Stimulated activated naive CD8-positive, alpha-beta T cell treated with anti-CD3 and anti-CD28 coated beads, Interleukin-15, Interleukin-2, amounts not matched to agents 100 ng/mL and 50 ng/mL, for 24 hours (primary cell): ENCODE data around the gene SCRT2.
"Not testable (repeated sequence)": the region's sequence is repeated elsewhere in the genome, so short reads cannot be mapped to it uniquely, and the experiment has no call there.

Source experiments
- H3K27ac Mint-ChIP-seq: one replicate; pipeline ENCODE4 v1.8.0; 2021; ENCODE audit warnings: mild to moderate bottlenecking, mixed read lengths
- H3K27me3 Mint-ChIP-seq: one replicate; pipeline ENCODE4 v1.8.0; 2021; ENCODE audit warnings: mixed read lengths
- H3K36me3 Mint-ChIP-seq: one replicate; pipeline ENCODE4 v1.8.0; 2021; ENCODE audit warnings: low read depth, mixed read lengths
- H3K4me1 Mint-ChIP-seq: one replicate; pipeline ENCODE4 v1.8.0; 2021; ENCODE audit warnings: low read depth, mixed read lengths
- H3K4me3 Mint-ChIP-seq: one replicate; pipeline ENCODE4 v1.8.0; 2021; ENCODE audit warnings: mild to moderate bottlenecking, mixed read lengths
- H3K9me3 Mint-ChIP-seq: one replicate; pipeline ENCODE4 v1.8.0; 2021; ENCODE audit warnings: mixed read lengths

SCRT2 gene

GRCh38 chr20:644692-645317, 30.8 kb downstream of the SCRT2 start:
- Mint-ChIP-seq H3K4me3 (no peak overlapping the region), H3K27me3 (peaks cover 17% of the 10 kb centered on the region), H3K27ac (no peak overlapping the region), H3K4me1 (peaks cover 14% of the 10 kb centered on the region), H3K36me3 (peaks cover 25% of the 10 kb centered on the region), H3K9me3 (no peaks in the 10 kb centered on the region)

GRCh38 chr20:642398-643174, 33.0 kb downstream of the SCRT2 start:
- Mint-ChIP-seq H3K4me3 (no peak overlapping the region), H3K4me1 (peaks cover 14% of the 10 kb centered on the region)

GRCh38 chr20:642013-642397, 33.6 kb downstream of the SCRT2 start:
- H3K4me1 Mint-ChIP-seq: peaks cover 14% of the 10 kb centered on the region

More at GRCh38 chr20:642398-643174, 33.0 kb downstream of the SCRT2 start:
- H3K36me3 Mint-ChIP-seq: peaks cover 4% of the 10 kb centered on the region
- no peaks in the 10 kb centered on the region for H3K9me3 Mint-ChIP-seq
- H3K27ac Mint-ChIP-seq: no peak overlapping the region
- peaks cover 17% of the 10 kb centered on the region for H3K27me3 Mint-ChIP-seq

GRCh38 chr20:641516-641875, 34.1 kb downstream of the SCRT2 start:
- Mint-ChIP-seq H3K27ac (peak overlapping the region; percentile 52), H3K4me3 (no peak overlapping the region), H3K4me1 (peaks cover 14% of the 10 kb centered on the region), H3K27me3 (peaks cover 17% of the 10 kb centered on the region), H3K9me3 (no peaks in the 10 kb centered on the region), H3K36me3 (no peaks in the 10 kb centered on the region)

More at GRCh38 chr20:642013-642397, 33.6 kb downstream of the SCRT2 start:
- not testable (repeated sequence) for H3K36me3 Mint-ChIP-seq, H3K9me3 Mint-ChIP-seq, H3K27ac Mint-ChIP-seq, H3K4me3 Mint-ChIP-seq
- H3K27me3 Mint-ChIP-seq: peaks cover 17% of the 10 kb centered on the region

DNA sequence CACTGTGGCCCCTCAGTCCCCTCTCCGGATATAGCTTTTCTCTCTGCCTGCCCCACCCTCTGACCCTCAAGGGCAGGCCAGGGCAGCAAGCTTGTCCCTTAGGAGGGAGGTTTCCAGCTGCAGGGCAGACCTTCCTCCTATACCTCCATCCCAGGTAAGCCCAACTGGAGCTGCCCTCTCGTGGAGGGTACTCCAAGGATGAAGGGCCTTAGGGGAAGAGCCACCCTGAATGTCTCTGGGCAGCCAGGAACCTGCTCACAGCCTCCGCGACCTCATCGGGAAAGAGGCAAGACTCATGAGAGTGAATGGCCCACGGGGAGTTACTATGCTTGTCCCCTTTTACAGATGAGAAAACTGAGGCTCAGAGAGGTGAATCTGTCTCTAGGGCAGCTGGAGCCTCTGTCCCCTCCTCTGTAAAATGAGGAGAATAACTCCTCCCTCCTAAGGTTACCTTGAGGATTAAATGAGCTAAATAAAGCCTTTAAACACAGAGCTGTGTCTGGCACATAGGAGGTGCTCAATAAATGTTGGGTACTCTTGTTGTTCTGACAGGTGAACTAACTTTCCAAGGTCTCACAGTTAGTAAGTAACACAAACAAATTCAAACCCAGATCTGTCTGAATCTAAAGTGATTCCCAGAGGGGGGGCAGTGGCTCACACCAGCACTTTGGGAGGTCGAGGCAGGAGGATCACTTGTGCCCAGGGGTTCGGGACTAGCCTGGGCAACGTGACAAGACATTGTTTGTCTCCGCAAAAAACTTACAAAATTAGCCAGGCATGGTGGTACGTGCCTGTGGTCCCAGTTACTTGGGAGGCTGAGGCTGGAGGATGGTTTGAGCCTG, 34.7 kb downstream of the SCRT2 start:
- Mint-ChIP-seq H3K9me3 (no peaks in the 10 kb centered on the region), H3K4me1 (peaks cover 14% of the 10 kb centered on the region), H3K27ac (no peak overlapping the region), H3K36me3 (no peaks in the 10 kb centered on the region), H3K4me3 (no peak overlapping the region), H3K27me3 (peaks cover 21% of the 10 kb centered on the region)

DNA sequence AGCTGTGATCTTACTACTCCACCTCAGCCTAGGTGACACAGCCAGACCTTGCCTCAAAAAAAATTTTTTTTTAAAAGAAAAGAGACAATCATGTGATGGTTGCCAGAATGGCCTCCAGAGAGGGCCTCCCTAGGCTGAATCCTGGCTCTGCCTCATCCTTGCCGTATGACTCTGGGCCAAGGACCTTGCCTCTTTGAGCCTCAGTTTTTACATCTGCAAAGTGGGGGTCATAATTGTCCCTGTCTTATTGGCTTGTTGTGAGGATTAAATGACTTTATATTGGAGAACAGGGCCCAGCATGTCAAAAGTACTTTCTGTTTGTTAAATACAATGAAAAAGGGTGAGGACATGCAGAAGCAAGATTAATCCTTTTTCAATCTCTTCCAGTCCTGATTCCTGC, 37.0 kb downstream of the SCRT2 start:
- H3K4me1 Mint-ChIP-seq: peaks cover 10% of the 10 kb centered on the region
- no peak overlapping the region for H3K27ac Mint-ChIP-seq
- H3K27me3 Mint-ChIP-seq: peaks cover 18% of the 10 kb centered on the region
- H3K9me3 Mint-ChIP-seq: no peaks in the 10 kb centered on the region
- H3K36me3 Mint-ChIP-seq: no peaks in the 10 kb centered on the region
- no peak overlapping the region for H3K4me3 Mint-ChIP-seq

DNA sequence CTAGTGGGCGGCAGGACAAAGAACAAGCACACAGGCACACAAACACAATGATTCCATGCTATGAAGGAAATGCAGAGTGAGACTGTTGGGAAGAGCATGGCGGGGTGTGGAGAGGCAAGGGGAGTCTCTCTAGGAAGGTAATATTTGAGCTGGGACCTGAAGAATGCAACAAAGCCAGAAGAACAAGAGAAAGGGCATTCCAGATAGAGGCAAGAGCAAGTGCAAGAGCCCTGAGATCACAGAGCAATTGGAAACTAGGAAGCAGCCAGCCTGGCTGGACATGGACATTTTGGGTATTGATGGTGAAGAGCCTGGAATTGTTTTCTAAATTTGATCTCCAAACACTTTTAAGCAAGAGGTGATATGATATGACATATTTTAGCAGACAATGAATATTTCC, 38.0 kb downstream of the SCRT2 start:
- H3K4me3 Mint-ChIP-seq: no peak overlapping the region
- no peak overlapping the region for H3K27ac Mint-ChIP-seq
- no peaks in the 10 kb centered on the region for H3K36me3 Mint-ChIP-seq
- H3K4me1 Mint-ChIP-seq: peaks cover 7% of the 10 kb centered on the region
- no peaks in the 10 kb centered on the region for H3K9me3 Mint-ChIP-seq
- H3K27me3 Mint-ChIP-seq: peaks cover 12% of the 10 kb centered on the region

DNA sequence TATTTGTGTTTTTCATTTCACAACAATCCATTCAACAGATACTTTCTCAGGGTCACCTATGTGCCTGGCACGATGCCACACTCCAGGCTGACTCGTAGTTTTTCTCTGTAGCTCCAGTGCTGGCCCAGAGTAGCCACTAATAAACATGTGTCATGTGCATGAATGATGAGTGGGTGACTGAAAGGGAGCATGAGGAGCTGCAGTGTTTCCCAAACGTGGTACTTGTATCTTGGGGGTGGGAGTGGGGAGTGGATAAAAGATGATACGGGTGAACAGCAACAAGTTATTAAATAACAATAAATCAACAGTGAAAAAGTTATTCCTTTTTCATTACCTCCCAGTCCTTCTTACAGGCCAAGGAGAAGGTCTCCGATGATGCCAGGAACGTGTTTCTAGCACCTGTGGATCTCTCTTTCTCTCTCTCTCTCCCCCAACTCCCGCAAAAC, 39.7 kb downstream of the SCRT2 start:
- Mint-ChIP-seq H3K4me3 (no peak overlapping the region), H3K27ac (no peak overlapping the region), H3K27me3 (peaks cover 6% of the 10 kb centered on the region), H3K36me3 (no peaks in the 10 kb centered on the region), H3K9me3 (no peaks in the 10 kb centered on the region), H3K4me1 (no peaks in the 10 kb centered on the region)

- H3K4me3 Mint-ChIP-seq: no peak overlapping the region
- H3K36me3 Mint-ChIP-seq: no peaks in the 10 kb centered on the region
- no peaks in the 10 kb centered on the region for H3K9me3 Mint-ChIP-seq
- H3K27ac Mint-ChIP-seq: no peak overlapping the region
- H3K4me1 Mint-ChIP-seq: no peaks in the 10 kb centered on the region
- peaks cover 6% of the 10 kb centered on the region for H3K27me3 Mint-ChIP-seq
These were observed 40.3 kb downstream of the SCRT2 start for GRCh38 chr20:635028-635892.

DNA sequence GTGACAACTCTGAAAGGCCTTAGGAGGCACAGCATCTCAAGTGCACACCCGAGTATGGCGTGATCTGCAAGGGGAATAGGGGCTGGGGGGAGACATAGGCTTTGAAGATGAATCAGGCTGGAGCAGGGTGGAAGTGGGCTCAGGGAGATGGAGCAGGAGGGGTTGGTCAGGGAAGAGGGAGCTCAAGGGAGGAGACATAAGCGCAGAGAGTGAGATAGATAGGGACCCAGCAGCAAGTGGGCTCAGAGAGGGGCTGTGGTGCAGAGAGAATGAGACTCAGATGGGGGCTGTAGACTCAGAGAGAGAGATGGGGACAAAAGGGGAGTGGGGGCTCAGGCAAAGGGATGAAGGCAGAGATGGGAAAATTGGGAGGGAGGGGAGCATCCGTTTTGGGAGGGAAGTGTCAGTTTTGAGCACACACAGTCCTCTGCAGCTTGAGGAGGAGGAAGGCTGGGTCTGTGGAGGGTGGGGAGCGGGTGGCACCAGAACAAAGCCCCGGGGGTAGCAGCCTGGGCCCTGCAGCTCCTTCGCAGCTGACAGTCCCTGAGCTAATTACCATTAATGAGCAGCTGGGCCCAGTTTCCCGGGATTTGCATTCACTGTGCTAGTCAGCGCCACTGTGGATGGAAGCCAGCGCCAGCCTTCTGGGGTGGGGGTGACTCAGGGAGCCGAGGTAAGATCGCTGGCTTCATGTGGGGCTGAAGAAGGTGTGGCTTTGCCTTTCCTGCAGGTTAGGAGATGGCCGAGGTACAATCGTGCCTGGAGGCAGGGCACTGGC, 41.3 kb downstream of the SCRT2 start:
- H3K36me3 Mint-ChIP-seq: no peaks in the 10 kb centered on the region

GRCh38 chr20:631101-631500, 44.5 kb downstream of the SCRT2 start:
- Mint-ChIP-seq H3K27ac (no peak overlapping the region), H3K27me3 (peaks cover 3% of the 10 kb centered on the region), H3K4me3 (no peak overlapping the region)

More for the DNA sequence above, 41.3 kb downstream of the SCRT2 start:
- Mint-ChIP-seq H3K9me3 (no peaks in the 10 kb centered on the region), H3K27me3 (peaks cover 6% of the 10 kb centered on the region), H3K4me1 (no peaks in the 10 kb centered on the region), H3K27ac (no peak overlapping the region), H3K4me3 (no peak overlapping the region)

DNA sequence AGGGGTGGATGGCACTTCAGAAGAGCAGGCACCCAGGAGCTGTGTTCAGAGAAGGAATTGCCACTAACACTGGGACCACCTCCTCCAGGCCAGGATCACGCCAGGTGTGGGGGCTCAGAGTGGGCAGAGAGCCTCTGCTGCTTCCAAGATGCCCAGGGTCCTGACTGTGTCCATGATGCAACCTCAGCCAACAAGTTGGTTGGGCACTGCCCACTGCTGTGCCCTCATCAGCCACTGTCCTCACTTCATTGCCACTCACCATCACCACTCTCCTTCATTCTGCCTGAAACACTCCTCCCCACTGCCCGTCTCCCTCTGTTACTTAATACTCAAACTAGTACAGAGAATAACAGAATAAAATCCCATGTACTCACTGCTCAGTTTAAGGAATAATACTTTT, 49.0 kb downstream of the SCRT2 start:
- Mint-ChIP-seq H3K36me3 (no peaks in the 10 kb centered on the region), H3K4me1 (no peaks in the 10 kb centered on the region), H3K9me3 (no peaks in the 10 kb centered on the region), H3K27ac (no peak overlapping the region), H3K27me3 (peaks cover 10% of the 10 kb centered on the region), H3K4me3 (no peak overlapping the region)

More at GRCh38 chr20:631101-631500, 44.5 kb downstream of the SCRT2 start:
- H3K36me3 Mint-ChIP-seq: no peaks in the 10 kb centered on the region
- H3K4me1 Mint-ChIP-seq: no peaks in the 10 kb centered on the region
- no peaks in the 10 kb centered on the region for H3K9me3 Mint-ChIP-seq

GRCh38 chr20:625360-625932, 50.2 kb downstream of the SCRT2 start:
- Mint-ChIP-seq H3K27me3 (peaks cover 16% of the 10 kb centered on the region), H3K4me1 (no peaks in the 10 kb centered on the region), H3K9me3 (no peaks in the 10 kb centered on the region), H3K36me3 (no peaks in the 10 kb centered on the region), H3K27ac (no peak overlapping the region), H3K4me3 (no peak overlapping the region)
